OCI-LY1 (cell line): ENCODE results near the gene LIN54.

ENCODE experiments used
- H2AFZ ChIP-seq: fragments of 200-600 bp; sonication (generic), shearing (Covaris generic); 2 replicates; pipeline ENCODE4 v1.6.0; 2014; ENCODE audit warnings: antibody characterized with exemption, mild to moderate bottlenecking, low read length
- H3F3A ChIP-seq: fragments of 200-600 bp; sonication (generic), shearing (Covaris generic); 2 replicates; pipeline ENCODE4 v1.6.0; 2014; ENCODE audit warnings: mild to moderate bottlenecking, antibody characterized with exemption, low read length, moderate library complexity; ENCODE audit not compliant: insufficient read depth
- H3K27ac ChIP-seq: fragments of 200-600 bp; sonication (generic); 2 replicates; pipeline ENCODE4 v1.5.1; 2014; ENCODE audit warnings: low read length, mixed run types, mild to moderate bottlenecking, low read depth; ENCODE audit not compliant: poor library complexity, severe bottlenecking
- H3K27me3 ChIP-seq: fragments of 200-600 bp; sonication (generic); 2 replicates; pipeline ENCODE4 v1.6.0; 2014; ENCODE audit warnings: antibody characterized with exemption, mild to moderate bottlenecking, low read length, moderate library complexity; ENCODE audit not compliant: insufficient read depth
- H3K36me3 ChIP-seq: fragments of 200-600 bp; sonication (generic); 2 replicates; pipeline ENCODE4 v1.6.1; 2014; ENCODE audit warnings: mild to moderate bottlenecking, antibody characterized with exemption, low read length, moderate library complexity, mixed read lengths; ENCODE audit not compliant: insufficient read depth
- H3K4me1 ChIP-seq: fragments of 200-600 bp; sonication (generic); 2 replicates; pipeline ENCODE4 v1.5.1; 2014; ENCODE audit warnings: mild to moderate bottlenecking, low read length, moderate library complexity; ENCODE audit not compliant: insufficient read depth, severe bottlenecking
- H3K4me2 ChIP-seq: fragments of 200-600 bp; sonication (generic), shearing (Covaris generic); 2 replicates; pipeline ENCODE4 v1.6.1; 2014; ENCODE audit warnings: low read length
- H3K4me3 ChIP-seq: fragments of 200-600 bp; sonication (generic); 2 replicates; pipeline ENCODE4 v1.5.1; 2014; ENCODE audit warnings: low read length, low read depth, mild to moderate bottlenecking, mixed read lengths; ENCODE audit not compliant: poor library complexity, severe bottlenecking
- H3K79me2 ChIP-seq: fragments of 200-600 bp; shearing (Covaris generic); 2 replicates; pipeline ENCODE4 v1.6.1; 2016; ENCODE audit warnings: mixed run types, low read length, mixed read lengths; ENCODE audit not compliant: insufficient read depth
- H3K9ac ChIP-seq: fragments of 200-600 bp; sonication (generic), shearing (Covaris generic); 2 replicates; pipeline ENCODE4 v1.6.1; 2014; ENCODE audit warnings: mild to moderate bottlenecking, low read length, mixed read lengths
- H3K9me2 ChIP-seq: fragments of 200-600 bp; sonication (generic), shearing (Covaris generic); 2 replicates; pipeline ENCODE4 v1.6.1; 2014; ENCODE audit warnings: low read depth, mild to moderate bottlenecking, low read length, mixed read lengths
- H3K9me3 ChIP-seq: fragments of 200-600 bp; shearing (Covaris generic); 2 replicates; pipeline ENCODE4 v1.6.1; 2014; ENCODE audit warnings: low read length, mixed read lengths
- H4K20me1 ChIP-seq: fragments of 200-600 bp; sonication (generic), shearing (Covaris generic); 2 replicates; pipeline ENCODE4 v1.6.0; 2016; ENCODE audit warnings: mild to moderate bottlenecking, low read length; ENCODE audit not compliant: insufficient read depth
- EZH2 ChIP-seq: fragments of 200-600 bp; sonication (generic), shearing (Covaris generic); IDR thresholded peaks from 2 replicates; pipeline ENCODE4 v1.8.0; 2017; ENCODE audit warnings: borderline replicate concordance, mixed run types, mild to moderate bottlenecking, antibody characterized with exemption, low read length, moderate library complexity, mixed read lengths
- TF ChIP-seq, protein P1 (sequence below): fragments of 200-600 bp; sonication (generic), shearing (Covaris generic); IDR thresholded peaks from 2 replicates; pipeline ENCODE4 v1.5.1; 2017; ENCODE audit warnings: mild to moderate bottlenecking, antibody characterized with exemption, low read length, moderate library complexity, mixed read lengths

LIN54 gene

DNA sequence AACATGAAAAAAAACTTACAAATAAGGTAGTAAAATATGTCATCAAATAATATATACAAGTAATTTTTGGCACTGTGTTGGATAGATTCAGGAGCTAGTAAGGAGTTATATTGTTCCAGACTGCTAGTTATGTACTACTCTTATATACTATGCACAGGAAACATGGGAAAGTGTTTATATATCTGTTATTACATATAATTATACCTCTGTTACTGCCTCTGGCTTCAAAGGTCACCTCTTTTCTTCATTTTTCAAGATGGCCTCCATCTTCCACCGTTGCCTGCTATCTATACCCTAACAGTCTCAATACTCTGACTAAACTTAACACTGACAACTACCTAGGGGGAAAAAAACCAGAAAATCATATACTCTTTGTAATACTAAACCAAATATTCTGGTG lies 29.5 kb downstream of the LIN54 start:
- no peaks in the 10 kb centered on the region for H4K20me1 ChIP-seq
- H2AFZ ChIP-seq: no peak overlapping the region
- H3K4me1 ChIP-seq: no peaks in the 10 kb centered on the region

DNA sequence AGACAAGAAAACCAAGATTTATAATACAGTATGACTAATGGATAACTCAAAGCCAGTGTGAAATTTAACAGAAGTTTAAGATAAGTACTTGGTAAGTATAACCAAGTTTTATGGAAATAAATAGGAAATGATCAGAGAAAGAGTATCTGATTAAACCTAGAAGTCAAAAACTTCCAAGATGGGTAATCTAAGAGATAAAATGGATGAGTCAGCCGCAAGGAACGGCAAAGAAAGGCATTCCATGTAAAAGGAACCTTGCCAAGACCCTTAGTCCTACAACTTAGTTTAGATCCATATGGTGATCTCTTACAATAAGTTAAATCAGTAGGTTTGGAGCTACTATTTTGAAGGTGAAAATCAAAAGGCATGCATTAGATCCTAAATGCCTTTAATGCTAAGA lies 34.8 kb downstream of the LIN54 start:
- Histone ChIP-seq H3K9me3 (no peaks in the 10 kb centered on the region), H3K27ac (no peak overlapping the region), H3K79me2 (no peaks in the 10 kb centered on the region), H3K9me2 (no peaks in the 10 kb centered on the region), H4K20me1 (no peaks in the 10 kb centered on the region), H3K4me1 (peaks cover under 1% of the 10 kb centered on the region), H2AFZ (no peak overlapping the region), H3K27me3 (no peaks in the 10 kb centered on the region), H3F3A (no peaks in the 10 kb centered on the region; the same call in 1 of the 2 replicates), H3K36me3 (peaks cover 50% of the 10 kb centered on the region), H3K9ac (no peak overlapping the region), H3K4me2 (no peak overlapping the region), H3K4me3 (no peak overlapping the region)
- TF ChIP-seq EZH2: no peak
- TF ChIP-seq, protein P1, sequence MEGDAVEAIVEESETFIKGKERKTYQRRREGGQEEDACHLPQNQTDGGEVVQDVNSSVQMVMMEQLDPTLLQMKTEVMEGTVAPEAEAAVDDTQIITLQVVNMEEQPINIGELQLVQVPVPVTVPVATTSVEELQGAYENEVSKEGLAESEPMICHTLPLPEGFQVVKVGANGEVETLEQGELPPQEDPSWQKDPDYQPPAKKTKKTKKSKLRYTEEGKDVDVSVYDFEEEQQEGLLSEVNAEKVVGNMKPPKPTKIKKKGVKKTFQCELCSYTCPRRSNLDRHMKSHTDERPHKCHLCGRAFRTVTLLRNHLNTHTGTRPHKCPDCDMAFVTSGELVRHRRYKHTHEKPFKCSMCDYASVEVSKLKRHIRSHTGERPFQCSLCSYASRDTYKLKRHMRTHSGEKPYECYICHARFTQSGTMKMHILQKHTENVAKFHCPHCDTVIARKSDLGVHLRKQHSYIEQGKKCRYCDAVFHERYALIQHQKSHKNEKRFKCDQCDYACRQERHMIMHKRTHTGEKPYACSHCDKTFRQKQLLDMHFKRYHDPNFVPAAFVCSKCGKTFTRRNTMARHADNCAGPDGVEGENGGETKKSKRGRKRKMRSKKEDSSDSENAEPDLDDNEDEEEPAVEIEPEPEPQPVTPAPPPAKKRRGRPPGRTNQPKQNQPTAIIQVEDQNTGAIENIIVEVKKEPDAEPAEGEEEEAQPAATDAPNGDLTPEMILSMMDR: no peak

More for the DNA sequence above, 29.5 kb downstream of the LIN54 start:
- Histone ChIP-seq H3K9me2 (no peaks in the 10 kb centered on the region), H3K4me2 (no peak overlapping the region), H3K27me3 (no peaks in the 10 kb centered on the region), H3K9me3 (no peaks in the 10 kb centered on the region), H3K79me2 (no peaks in the 10 kb centered on the region), H3K4me3 (no peak overlapping the region), H3F3A (no peaks in the 10 kb centered on the region; the same call in 1 of the 2 replicates), H3K27ac (no peak overlapping the region), H3K36me3 (peaks cover 44% of the 10 kb centered on the region), H3K9ac (no peak overlapping the region)
- TF ChIP-seq, protein P1: no peak
- no peak for TF ChIP-seq EZH2

DNA sequence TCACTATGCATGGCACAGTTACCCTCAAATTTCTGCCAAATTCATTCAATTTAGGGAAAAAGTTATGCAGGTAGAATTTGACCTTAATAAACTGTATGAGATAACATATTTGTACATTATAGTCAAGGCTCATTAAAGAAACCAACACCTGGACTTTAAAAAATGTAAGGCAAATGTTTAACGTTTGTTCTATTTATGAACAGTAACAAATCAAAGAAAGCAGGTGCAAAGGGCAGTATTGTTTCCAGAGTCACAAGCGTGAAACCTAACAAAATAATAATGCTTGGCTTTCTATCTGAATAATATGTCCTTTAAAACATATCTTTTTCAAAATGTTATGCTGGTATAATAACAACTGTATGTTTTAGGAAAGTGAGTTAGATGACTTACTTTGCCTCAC lies 41.2 kb downstream of the LIN54 start:
- no peaks in the 10 kb centered on the region for H3K27me3 ChIP-seq
- no peaks in the 10 kb centered on the region for H4K20me1 ChIP-seq
- no peaks in the 10 kb centered on the region for H3K9me3 ChIP-seq
- H3K79me2 ChIP-seq: no peaks in the 10 kb centered on the region
- TF ChIP-seq EZH2: no peak
- TF ChIP-seq, protein P1: no peak
- peak overlapping the region; percentile 45 for H3K27ac ChIP-seq
- peaks cover 78% of the 10 kb centered on the region for H3K36me3 ChIP-seq
- H3K4me3 ChIP-seq: no peak overlapping the region
- H3F3A ChIP-seq: no peaks in the 10 kb centered on the region
- no peaks in the 10 kb centered on the region for H3K9me2 ChIP-seq
- no peak overlapping the region for H3K4me2 ChIP-seq
- H2AFZ ChIP-seq: no peak overlapping the region
- H3K4me1 ChIP-seq: peaks cover 26% of the 10 kb centered on the region
- no peak overlapping the region for H3K9ac ChIP-seq
